GM12891 (cell line): ENCODE measurements around the gene PRSS8.

Source experiments
- PAX5 ChIP-seq: IDR thresholded peaks from 2 replicates; pipeline ENCODE4 v1.6.1; 2011; ENCODE audit warnings: low read length, moderate library complexity, mild to moderate bottlenecking; ENCODE audit not compliant: insufficient read depth, severe bottlenecking
- POLR2AphosphoS5 ChIP-seq: IDR thresholded peaks from 2 replicates; pipeline ENCODE4 v1.6.1; 2011; ENCODE audit warnings: low read depth, low read length, control low read depth
- TAF1 ChIP-seq: IDR thresholded peaks from 2 replicates; pipeline ENCODE4 v1.6.1; 2011; ENCODE audit warnings: low read depth, low read length, control low read depth

- TF ChIP-seq PAX5 (no peak), TAF1 (no peak), POLR2AphosphoS5 (no peak)
These were observed 48.0 kb downstream of the PRSS8 start for GRCh38 chr16:31087481-31087880.
